GM23338 (cell line): ENCODE data around the gene FANCB. TPM values are rescaled to one million over a fixed set of nuclear protein-coding genes. Genes with fewer than 3 reads are reported as not detected.

ENCODE experiments used
- polyA plus RNA-seq: library from polyadenylated mRNA; unstranded; fragments of >200 nt; fragmentation: Nextera tagmentation; extraction: Ambion mirVana; gene quantifications from 2 replicates; pipeline ENCODE4 v1.2.1, GENCODE V29; 2016
- total RNA-seq: library from RNA; depleted of rRNA; stranded (reverse); fragments of >200 nt; shearing (Covaris generic); gene quantifications from 2 replicates; pipeline ENCODE4 v1.2.3, GENCODE V29; 2014; rRNA removed

FANCB gene
- total and polyA plus RNA-seq, 2 experiments from 2014 or later: 16.2 to 16.8 TPM

Other genes with a start within 250 kb of the FANCB start
- 9.5 and 13.9 TPM in 2 replicates for gene MOSPD2, start 352 bp upstream of the FANCB start, total RNA-seq
- 7.7 and 8.5 TPM in 2 replicates for gene MOSPD2, start 352 bp upstream of the FANCB start, polyA plus RNA-seq